Activated CD4-positive, alpha-beta T cell treated with anti-CD3 and anti-CD28 coated beads, Interleukin-2, amount 50 U/mL, for 16 hours (primary cell): ENCODE data around the gene SHISAL1.
A peak's percentile ranks its signal among the peaks of the same experiment; 100 is the strongest.

Source experiments
- DNase-seq: peaks from one replicate; pipeline ENCODE4 v3.0.0-alpha.2; 2020

The SHISAL1 gene

GRCh38 chr22:44312766-44313165, at the start of gene SHISAL1:
SHISAL1 (minus strand) TSS chr22:44312951; CDS start chr22:44300945, 12,006 bp downstream.
- DNase-seq = no peak

- DNase-seq = no peak
Measured at GRCh38 chr22:44361391-44362126, 48.8 kb upstream of the SHISAL1 start.

DNA sequence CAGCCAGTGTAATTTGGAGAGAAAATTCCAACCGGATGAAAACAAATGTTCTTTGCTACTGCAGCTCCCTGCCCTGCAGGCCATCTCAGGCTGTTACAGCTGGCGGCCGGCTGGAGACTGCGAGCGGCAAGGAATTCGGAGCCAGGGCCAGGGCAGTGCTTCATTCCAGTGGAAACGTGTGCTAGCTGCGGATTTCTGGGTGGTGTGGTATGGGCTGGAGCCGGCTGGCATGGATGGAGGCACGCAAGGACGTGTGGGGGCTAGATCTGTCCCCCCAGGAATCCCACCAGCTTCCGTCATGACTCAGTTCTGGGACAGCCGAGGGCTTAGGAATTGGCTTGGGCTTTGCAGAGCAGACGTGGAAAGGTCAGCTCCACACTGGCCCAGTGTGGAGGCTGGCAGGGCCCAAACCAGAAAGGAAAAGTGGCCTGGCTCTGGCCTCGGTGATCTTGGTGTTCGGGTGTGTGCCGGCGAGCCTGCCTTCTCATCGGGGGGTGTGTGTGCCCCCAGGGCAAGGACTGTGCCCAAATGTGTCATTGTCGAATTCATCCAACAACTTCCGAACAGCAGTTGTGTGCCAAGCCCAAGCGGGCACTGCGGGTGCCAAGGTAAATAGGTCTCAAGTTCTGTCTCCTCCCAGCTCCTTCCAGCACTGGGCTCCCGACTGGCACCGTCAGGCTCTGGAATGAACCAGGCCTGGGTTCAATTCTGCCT, 48.1 kb upstream of the SHISAL1 start:
- DNase-seq = no peak

GRCh38 chr22:44360306-44360667, 47.5 kb upstream of the SHISAL1 start:
- no peak for DNase-seq

DNA sequence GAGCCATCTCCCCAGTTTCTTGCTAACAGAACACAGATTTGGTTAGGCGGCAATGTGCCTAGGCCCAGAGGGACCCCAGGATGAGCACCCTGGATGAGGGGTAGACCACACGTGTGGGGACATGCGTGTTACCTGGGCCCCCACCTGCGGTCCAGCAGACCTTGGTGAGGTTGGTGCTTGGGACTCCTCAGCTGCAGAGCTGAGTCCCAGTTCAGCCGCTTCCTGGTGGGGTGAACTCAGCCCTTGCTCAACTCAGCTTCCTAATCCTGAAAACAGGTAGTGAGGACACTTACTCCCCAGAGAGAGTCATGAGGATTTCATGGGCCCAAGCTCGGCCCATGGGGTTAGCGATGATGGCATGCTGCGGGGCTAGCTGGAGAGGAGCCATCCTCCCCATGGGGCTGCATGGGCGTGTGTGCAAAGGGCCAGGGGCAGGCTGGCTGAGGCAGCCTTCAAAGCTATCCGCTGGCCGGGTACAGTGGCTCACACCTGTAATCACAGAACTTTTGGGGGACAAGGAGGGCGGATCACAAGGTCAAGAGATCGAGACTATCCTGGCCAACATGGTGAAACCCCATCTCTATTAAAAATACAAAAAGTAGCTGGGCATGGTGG, 46.9 kb upstream of the SHISAL1 start:
- no peak for DNase-seq

DNA sequence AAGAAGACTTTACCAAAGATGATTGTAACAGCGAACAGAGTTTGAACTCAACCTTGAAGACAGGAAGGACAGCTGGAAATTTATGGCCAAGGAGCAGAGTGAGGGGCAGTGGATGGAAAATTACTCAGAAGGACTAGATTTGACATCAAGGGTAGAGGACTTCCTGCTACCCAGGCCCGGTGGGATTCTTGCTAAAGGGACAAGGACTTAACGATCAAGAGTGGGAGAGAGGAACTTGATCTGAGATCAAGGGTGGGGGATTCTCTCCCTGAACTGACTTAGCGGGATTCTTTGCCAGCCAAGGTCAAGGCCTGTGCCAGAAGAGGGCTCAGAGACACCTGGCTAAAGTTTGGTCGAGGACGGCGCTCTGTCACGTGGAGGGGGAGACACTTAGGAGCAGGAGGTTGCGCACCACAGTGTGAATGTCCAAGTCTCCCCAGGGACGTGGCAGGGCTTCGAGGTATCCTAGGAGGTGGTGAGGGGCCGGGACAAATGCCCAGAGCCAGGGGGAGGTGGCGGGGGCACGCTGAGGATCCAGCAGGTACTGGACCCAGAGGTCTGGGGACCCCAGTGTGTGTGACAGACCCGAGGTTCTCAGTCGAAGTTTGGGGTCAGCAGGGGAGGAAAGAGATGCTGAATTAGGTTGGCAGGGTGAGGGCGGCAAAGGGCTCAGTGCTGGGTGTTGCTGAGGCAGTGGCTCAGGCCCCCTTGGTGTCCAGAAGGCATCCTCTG, 46.1 kb upstream of the SHISAL1 start:
- no peak for DNase-seq

DNA sequence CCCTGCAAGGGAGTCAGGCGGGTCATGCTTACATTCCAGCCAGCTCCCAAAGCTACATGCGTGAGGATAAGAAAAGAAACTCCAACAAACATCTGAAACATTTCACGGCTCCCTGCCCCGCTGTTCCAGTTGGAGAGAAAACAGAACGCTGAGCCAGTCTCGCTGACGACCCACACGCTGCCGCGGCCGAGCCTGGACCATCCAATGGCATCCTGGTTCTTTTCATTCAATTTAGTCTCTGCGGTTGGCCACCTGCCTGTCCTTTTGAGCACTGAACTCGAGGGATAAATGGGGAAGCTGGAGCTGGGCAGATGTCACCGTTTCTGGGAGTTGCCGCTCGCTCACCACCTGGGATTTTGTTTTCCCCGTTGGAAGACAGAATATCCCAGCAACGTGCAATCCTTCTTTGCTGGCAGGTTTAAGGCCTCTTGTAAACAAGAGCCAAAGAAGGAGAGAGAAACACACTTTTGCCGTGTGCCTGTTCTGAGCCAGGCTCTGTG, 45.3 kb upstream of the SHISAL1 start:
- no peak for DNase-seq

GRCh38 chr22:44357296-44357965, 44.7 kb upstream of the SHISAL1 start:
- no peak for DNase-seq

- DNase-seq = no peak
Measured at GRCh38 chr22:44355716-44356070, 42.9 kb upstream of the SHISAL1 start.

GRCh38 chr22:44354288-44354687, 41.5 kb upstream of the SHISAL1 start:
- no peak for DNase-seq

DNA sequence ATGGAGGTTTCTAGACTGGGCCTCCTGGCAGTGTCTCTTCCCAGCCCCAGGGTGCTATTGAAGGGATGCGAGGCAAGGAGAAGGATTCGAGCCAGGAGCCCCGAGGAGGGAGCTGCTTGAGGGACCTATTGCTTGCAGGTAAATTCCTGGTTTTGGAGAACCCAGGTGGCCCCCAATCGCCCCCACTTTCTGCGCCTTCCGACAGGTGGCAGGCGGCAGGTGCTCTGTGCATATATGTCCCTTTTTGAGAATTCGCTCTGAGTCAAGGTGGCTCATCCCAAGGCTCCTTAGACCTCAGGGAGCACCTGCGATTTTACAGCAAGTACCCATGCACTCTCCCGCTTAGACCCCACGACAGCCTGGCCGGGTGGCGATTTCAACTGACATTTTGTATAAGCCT, 40.3 kb upstream of the SHISAL1 start:
- no peak for DNase-seq

DNA sequence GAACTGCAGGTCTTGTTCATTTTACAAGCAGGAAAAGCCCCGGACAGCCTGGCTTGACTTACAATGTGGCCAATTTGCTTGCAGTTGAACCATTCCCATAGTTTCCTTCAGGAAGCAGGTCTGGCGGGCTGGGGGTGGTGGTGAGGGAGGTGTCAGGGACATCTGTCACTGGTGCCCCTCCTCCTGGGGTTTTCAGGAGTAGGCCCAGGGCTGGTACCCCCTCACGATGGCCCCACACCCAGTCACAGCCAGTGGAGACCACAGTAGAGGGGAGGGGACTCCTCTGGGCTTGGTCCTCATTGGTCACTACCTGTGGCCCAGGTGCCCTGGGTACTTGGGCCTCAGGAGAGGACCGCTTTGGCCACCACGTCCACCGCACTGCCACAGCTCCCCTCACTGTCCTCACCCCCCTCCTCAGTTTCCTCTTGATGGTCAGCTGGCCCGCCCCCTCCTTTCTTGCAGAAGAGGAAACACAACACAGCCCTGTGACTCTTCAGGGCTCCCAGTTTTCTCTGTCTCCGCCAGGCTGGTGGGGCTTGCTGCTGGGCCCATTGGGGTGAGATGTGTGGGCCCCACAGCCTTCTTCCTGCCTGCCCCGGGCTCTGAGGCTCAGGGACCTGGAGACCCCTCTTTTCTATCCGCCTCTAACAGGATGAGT, 39.8 kb upstream of the SHISAL1 start:
- no peak for DNase-seq

GRCh38 chr22:44351685-44352377, 39.1 kb upstream of the SHISAL1 start:
- DNase-seq = peak; percentile 35

GRCh38 chr22:44351037-44351436, 38.3 kb upstream of the SHISAL1 start:
- DNase-seq = no peak

GRCh38 chr22:44349594-44349993, 36.8 kb upstream of the SHISAL1 start:
- DNase-seq = no peak

DNA sequence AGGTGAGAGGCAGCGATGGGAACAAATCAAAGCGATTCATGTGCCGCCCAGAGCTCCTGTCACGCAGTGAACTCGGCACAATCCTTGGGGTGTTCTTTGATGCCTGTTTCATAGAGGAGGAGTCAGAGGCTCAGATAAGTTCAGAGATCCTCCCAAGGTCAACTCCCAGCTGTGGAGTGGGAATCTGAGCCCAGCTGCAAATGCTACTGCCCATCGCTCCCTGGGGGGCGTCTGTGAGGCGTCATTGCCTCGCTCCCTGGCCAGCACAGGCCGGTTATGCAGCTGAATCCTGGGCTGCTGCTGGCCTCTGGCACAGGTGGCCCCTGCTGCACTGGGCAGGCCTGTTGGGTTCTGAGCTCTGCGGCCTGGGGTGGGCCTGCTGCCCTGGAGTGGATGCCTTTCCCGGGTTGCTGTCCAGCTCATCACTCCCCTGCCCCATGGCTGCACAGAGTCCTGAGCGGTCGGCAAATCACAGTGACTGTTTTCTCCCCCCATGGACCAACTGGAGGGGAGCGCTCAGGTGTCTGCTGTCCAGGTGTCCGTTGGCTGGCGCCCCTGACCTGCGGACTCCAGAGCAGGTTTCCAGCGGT, 36.3 kb upstream of the SHISAL1 start:
- no peak for DNase-seq

DNA sequence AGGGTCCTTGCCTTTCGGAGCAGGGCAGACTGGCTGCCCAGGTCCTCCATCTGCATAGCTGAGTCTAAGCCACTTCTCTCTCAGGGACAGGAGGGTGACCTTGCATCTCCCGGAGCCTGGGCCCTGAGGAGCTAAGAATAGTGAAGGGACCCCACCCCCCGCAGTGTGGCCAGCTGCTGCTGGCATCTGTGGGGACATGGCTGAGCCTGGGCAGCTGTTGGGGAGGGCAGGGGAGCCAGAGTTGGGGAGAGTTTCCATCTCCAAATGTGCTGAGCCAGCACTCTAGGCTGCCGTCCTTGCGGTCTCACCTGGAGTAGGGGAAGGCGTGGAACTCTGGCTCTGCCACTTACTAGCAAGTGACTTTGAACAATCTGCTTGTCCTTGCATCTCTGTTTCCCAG, 34.8 kb upstream of the SHISAL1 start:
- DNase-seq = no peak

DNA sequence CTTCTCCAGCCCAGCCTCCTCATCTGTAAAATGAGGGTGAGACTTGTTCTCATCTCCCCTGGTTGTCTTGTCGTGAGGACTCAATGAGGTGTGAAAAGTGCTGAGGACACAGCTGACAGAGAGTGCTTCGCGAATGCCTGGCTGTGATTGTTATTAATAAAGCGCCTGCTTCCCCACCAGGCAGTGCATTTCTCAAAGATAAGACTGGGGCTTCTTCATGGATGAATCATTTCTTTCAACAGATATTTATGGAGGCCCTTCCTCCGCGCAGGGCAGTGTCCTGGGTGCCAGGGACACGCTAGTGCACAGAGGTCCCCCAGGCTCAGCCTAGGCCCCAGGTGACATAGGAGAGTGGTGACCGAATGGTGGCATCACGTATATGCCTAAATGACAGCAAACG, 34.3 kb upstream of the SHISAL1 start:
- no peak for DNase-seq

- no peak for DNase-seq
Measured at GRCh38 chr22:44345872-44346271, 33.1 kb upstream of the SHISAL1 start.

GRCh38 chr22:44344407-44344806, 31.7 kb upstream of the SHISAL1 start:
- no peak for DNase-seq

GRCh38 chr22:44342347-44342956, 29.7 kb upstream of the SHISAL1 start:
- DNase-seq = no peak
